WTC11 (cell line): ENCODE measurements around the gene LAMC2.

Source experiments
- KAT7 ChIP-seq: sonication (generic); formaldehyde crosslinking; IDR thresholded peaks from 2 replicates; pipeline ENCODE4 v1.8.1; 2023; ENCODE audit warnings: missing genetic modification reagents, mild to moderate bottlenecking, borderline replicate concordance
- NFE2L1 ChIP-seq: sonication (generic); formaldehyde crosslinking; IDR thresholded peaks from 2 replicates; pipeline ENCODE4 v1.8.1; 2023; ENCODE audit warnings: missing genetic modification reagents
- NR2C2 ChIP-seq: sonication (generic); formaldehyde crosslinking; IDR thresholded peaks from 2 replicates; pipeline ENCODE4 v1.8.0; 2022; ENCODE audit warnings: mild to moderate bottlenecking, missing genetic modification reagents
- TCF7 ChIP-seq: sonication (generic); formaldehyde crosslinking; IDR thresholded peaks from 2 replicates; pipeline ENCODE4 v1.8.0; 2022; ENCODE audit warnings: mild to moderate bottlenecking, low read depth, missing genetic modification reagents, moderate library complexity
- TEAD4 ChIP-seq: sonication (generic); formaldehyde crosslinking; IDR thresholded peaks from 2 replicates; pipeline ENCODE4 v1.8.0; 2022; ENCODE audit warnings: mild to moderate bottlenecking, missing genetic modification reagents
- TP53 ChIP-seq: sonication (generic); formaldehyde crosslinking; IDR thresholded peaks from 2 replicates; pipeline ENCODE4 v1.8.1; 2023; ENCODE audit warnings: mild to moderate bottlenecking, missing genetic modification reagents
- ZNF121 ChIP-seq: sonication (generic); formaldehyde crosslinking; IDR thresholded peaks from 2 replicates; pipeline ENCODE4 v1.8.0; 2023; ENCODE audit warnings: missing genetic modification reagents
- TF ChIP-seq, protein P1 (sequence below): sonication (generic); formaldehyde crosslinking; IDR thresholded peaks from 2 replicates; pipeline ENCODE4 v1.8.0; 2022; ENCODE audit warnings: mild to moderate bottlenecking, missing genetic modification reagents
- TF ChIP-seq, protein P2 (sequence below): fragments of 200-600 bp; IDR thresholded peaks from 2 replicates; pipeline ENCODE4 v1.8.0; 2022; ENCODE audit warnings: antibody characterized with exemption
- TF ChIP-seq, protein P3 (sequence below): sonication (generic); formaldehyde crosslinking; IDR thresholded peaks from 2 replicates; pipeline ENCODE4 v1.8.1; 2023; ENCODE audit warnings: mild to moderate bottlenecking, missing genetic modification reagents, moderate library complexity

DNA sequence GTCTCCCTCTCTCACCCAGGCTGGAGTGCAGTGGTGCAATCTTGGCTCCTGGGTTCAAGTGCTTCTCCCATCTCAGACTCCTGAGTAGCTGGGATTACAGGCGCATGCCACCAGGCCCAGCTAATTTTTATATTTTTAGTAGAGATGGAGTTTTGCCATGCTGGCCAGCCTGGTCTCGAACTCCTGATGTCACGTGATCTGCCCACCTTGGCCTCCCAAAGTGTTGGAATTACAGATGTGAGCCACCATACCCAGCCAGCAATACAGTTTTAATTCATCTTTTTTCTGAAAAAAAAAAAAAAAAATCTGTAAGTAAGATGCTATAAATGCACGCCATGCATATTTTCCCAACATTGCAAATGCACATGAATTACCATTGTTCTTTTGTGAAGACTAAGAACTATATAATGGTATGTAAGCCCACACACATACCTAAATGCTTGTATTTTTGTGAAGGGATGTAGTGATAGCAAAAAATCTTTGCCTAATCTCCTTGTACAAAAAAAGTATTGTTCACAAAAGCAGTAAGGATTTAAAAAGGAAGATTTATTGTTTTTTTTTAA, 8.0 kb downstream of the LAMC2 start:
- TF ChIP-seq, protein P1, sequence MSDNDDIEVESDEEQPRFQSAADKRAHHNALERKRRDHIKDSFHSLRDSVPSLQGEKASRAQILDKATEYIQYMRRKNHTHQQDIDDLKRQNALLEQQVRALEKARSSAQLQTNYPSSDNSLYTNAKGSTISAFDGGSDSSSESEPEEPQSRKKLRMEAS: no peak
- TF ChIP-seq, protein P2, sequence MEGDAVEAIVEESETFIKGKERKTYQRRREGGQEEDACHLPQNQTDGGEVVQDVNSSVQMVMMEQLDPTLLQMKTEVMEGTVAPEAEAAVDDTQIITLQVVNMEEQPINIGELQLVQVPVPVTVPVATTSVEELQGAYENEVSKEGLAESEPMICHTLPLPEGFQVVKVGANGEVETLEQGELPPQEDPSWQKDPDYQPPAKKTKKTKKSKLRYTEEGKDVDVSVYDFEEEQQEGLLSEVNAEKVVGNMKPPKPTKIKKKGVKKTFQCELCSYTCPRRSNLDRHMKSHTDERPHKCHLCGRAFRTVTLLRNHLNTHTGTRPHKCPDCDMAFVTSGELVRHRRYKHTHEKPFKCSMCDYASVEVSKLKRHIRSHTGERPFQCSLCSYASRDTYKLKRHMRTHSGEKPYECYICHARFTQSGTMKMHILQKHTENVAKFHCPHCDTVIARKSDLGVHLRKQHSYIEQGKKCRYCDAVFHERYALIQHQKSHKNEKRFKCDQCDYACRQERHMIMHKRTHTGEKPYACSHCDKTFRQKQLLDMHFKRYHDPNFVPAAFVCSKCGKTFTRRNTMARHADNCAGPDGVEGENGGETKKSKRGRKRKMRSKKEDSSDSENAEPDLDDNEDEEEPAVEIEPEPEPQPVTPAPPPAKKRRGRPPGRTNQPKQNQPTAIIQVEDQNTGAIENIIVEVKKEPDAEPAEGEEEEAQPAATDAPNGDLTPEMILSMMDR: no peak
- TF ChIP-seq TP53 (CRISPR knock-in tag) (no peak), TEAD4 (CRISPR knock-in tag) (no peak), NR2C2 (CRISPR knock-in tag) (no peak), NFE2L1 (CRISPR knock-in tag) (no peak), TCF7 (CRISPR knock-in tag) (no peak), ZNF121 (no peak), KAT7 (CRISPR knock-in tag) (no peak)
- TF ChIP-seq, protein P3, sequence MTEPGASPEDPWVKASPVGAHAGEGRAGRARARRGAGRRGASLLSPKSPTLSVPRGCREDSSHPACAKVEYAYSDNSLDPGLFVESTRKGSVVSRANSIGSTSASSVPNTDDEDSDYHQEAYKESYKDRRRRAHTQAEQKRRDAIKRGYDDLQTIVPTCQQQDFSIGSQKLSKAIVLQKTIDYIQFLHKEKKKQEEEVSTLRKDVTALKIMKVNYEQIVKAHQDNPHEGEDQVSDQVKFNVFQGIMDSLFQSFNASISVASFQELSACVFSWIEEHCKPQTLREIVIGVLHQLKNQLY (CRISPR knock-in tag): no peak
